ENCODE measurements around the gene GDPGP1.
A peak's percentile ranks its signal among the peaks of the same experiment; 100 is the strongest.
"Not testable (repeated sequence)": the region's sequence is repeated elsewhere in the genome, so short reads cannot be mapped to it uniquely, and the experiment has no call there.

Gene GDPGP1

GRCh38 chr15:90241343-90242192 is 7.6 kb downstream of the GDPGP1 start:
- in situ Hi-C loops (cut with HindIII; ENCODE audit: low pct_ligation_motif_present, low pct_unique_long_range_greater_than_20kb, low sequenced_read_pairs) = no loop called here

GRCh38 chr15:90243943-90244639 is 10.1 kb downstream of the GDPGP1 start:
- in situ Hi-C loops (cut with HindIII; ENCODE audit: low pct_ligation_motif_present, low pct_unique_long_range_greater_than_20kb, low sequenced_read_pairs) = no loop called here
- no peak for DNase-seq

More at GRCh38 chr15:90241343-90242192, 7.6 kb downstream of the GDPGP1 start:
- DNase-seq = no peak

GRCh38 chr15:90248789-90249202 is 14.8 kb downstream of the GDPGP1 start:
- no peak for DNase-seq
- in situ Hi-C loops (cut with HindIII; ENCODE audit: low pct_ligation_motif_present, low pct_unique_long_range_greater_than_20kb, low sequenced_read_pairs) = no loop called here

- in situ Hi-C loops (cut with HindIII; ENCODE audit: low pct_ligation_motif_present, low pct_unique_long_range_greater_than_20kb, low sequenced_read_pairs) = no loop called here
- DNase-seq = peak; percentile 82
Observed at GRCh38 chr15:90249203-90249863, 15.3 kb downstream of the GDPGP1 start, which contains the start of gene TTLL13. TSS of gene TTLL13 (plus strand) at chr15:90249556. CDS start at chr15:90250631, 1,075 bp downstream.

- in situ Hi-C loops (cut with HindIII; ENCODE audit: low pct_ligation_motif_present, low pct_unique_long_range_greater_than_20kb, low sequenced_read_pairs) = no loop called here
- no peak for DNase-seq
Observed at GRCh38 chr15:90257776-90258175, 23.8 kb downstream of the GDPGP1 start.

GRCh38 chr15:90259524-90259923 is 25.5 kb downstream of the GDPGP1 start:
- no peak for DNase-seq
- in situ Hi-C loops (cut with HindIII; ENCODE audit: low pct_ligation_motif_present, low pct_unique_long_range_greater_than_20kb, low sequenced_read_pairs) = no loop called here

GRCh38 chr15:90260731-90261130 is 26.7 kb downstream of the GDPGP1 start:
- DNase-seq; in situ Hi-C loops (cut with HindIII; ENCODE audit: low pct_ligation_motif_present, low pct_unique_long_range_greater_than_20kb, low sequenced_read_pairs): not testable (repeated sequence)

- in situ Hi-C loops (cut with HindIII; ENCODE audit: low pct_ligation_motif_present, low pct_unique_long_range_greater_than_20kb, low sequenced_read_pairs) = no loop called here
Observed at GRCh38 chr15:90261811-90262210, 27.8 kb downstream of the GDPGP1 start.

GRCh38 chr15:90262426-90262825 is 28.4 kb downstream of the GDPGP1 start:
- no peak for DNase-seq
- in situ Hi-C loops (cut with HindIII; ENCODE audit: low pct_ligation_motif_present, low pct_unique_long_range_greater_than_20kb, low sequenced_read_pairs) = no loop called here

More at GRCh38 chr15:90261811-90262210, 27.8 kb downstream of the GDPGP1 start:
- DNase-seq = peak; percentile 6

- in situ Hi-C loops (cut with HindIII; ENCODE audit: low pct_ligation_motif_present, low pct_unique_long_range_greater_than_20kb, low sequenced_read_pairs) = no loop called here
- peak; percentile 41 for DNase-seq
Observed at GRCh38 chr15:90264671-90265070, 30.7 kb downstream of the GDPGP1 start.

- DNase-seq = peak; percentile 88
- in situ Hi-C loops (cut with HindIII; ENCODE audit: low pct_ligation_motif_present, low pct_unique_long_range_greater_than_20kb, low sequenced_read_pairs) = no loop called here
Observed at GRCh38 chr15:90265271-90266060, 31.5 kb downstream of the GDPGP1 start, which contains the start of gene NGRN. TSS of gene NGRN (plus strand) at chr15:90265672. CDS start at chr15:90265713, 41 bp downstream.

GRCh38 chr15:90266061-90266431 is 32.0 kb downstream of the GDPGP1 start:
- in situ Hi-C loops (cut with HindIII; ENCODE audit: low pct_ligation_motif_present, low pct_unique_long_range_greater_than_20kb, low sequenced_read_pairs) = no loop called here

GRCh38 chr15:90266485-90266884 is 32.5 kb downstream of the GDPGP1 start:
- DNase-seq = peak; percentile 4
- in situ Hi-C loops (cut with HindIII; ENCODE audit: low pct_ligation_motif_present, low pct_unique_long_range_greater_than_20kb, low sequenced_read_pairs) = no loop called here

More at GRCh38 chr15:90266061-90266431, 32.0 kb downstream of the GDPGP1 start:
- peak; percentile 40 for DNase-seq

- DNase-seq = no peak
- in situ Hi-C loops (cut with HindIII; ENCODE audit: low pct_ligation_motif_present, low pct_unique_long_range_greater_than_20kb, low sequenced_read_pairs) = no loop called here
Observed at GRCh38 chr15:90268415-90268814, 34.4 kb downstream of the GDPGP1 start.

GRCh38 chr15:90270502-90271150 is 36.6 kb downstream of the GDPGP1 start:
- DNase-seq = no peak
- in situ Hi-C loops (cut with HindIII; ENCODE audit: low pct_ligation_motif_present, low pct_unique_long_range_greater_than_20kb, low sequenced_read_pairs) = no loop called here

GRCh38 chr15:90271459-90272166 is 37.6 kb downstream of the GDPGP1 start:
- in situ Hi-C loops (cut with HindIII; ENCODE audit: low pct_ligation_motif_present, low pct_unique_long_range_greater_than_20kb, low sequenced_read_pairs) = no loop called here
- DNase-seq = no peak

- DNase-seq; in situ Hi-C loops (cut with HindIII; ENCODE audit: low pct_ligation_motif_present, low pct_unique_long_range_greater_than_20kb, low sequenced_read_pairs): not testable (repeated sequence)
Observed at GRCh38 chr15:90278467-90278866, 44.5 kb downstream of the GDPGP1 start.
